ENCODE data around the gene TNF.

The TNF gene

GRCh38 chr6:31543639-31544038, 31.7 kb upstream of the TNF start:
- DNase-seq (ENCODE audit: low read depth in 2 of 2, low spot score in 1 of 2): no peak

DNA sequence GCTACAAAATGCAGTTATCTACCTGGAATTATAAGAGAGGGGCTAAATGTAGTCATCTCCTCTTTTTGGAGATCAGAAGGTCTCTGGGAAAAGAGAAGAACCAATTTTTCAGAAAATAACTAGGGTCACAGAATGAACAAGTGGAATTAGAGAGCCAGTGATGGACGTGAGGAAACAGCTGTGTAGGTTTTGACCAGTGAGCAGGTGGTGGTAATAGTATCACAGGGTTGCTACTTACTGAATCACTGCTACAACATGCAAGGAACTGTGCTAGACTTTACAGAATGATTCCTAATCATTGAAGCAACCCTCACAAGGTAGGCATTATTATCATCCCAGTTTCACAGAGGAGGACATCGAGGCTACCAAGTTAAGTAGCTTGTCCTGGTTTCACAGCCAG, 30.7 kb upstream of the TNF start:
- DNase-seq (ENCODE audit: low read depth in 2 of 2, low spot score in 1 of 2): no peak

DNA sequence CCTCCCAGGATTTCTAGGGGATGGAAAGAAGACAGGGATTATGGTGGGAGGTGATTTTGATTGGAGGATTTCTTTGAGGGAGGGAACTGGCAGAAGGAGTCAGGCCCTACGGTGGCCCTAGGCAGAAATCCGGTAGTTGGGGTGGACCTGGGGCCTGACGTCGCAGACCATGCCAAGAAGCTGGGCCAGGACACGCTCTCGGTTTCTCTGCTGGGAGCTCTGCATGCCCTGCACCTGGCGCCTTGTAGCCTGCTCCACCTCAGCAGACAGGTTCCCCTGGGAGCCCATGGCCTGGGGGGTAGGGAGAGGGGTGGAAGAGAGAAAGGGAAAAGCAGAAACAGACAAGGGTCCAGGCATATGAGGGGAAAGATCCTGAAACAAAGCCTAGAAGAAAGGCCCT, 30.1 kb upstream of the TNF start:
- DNase-seq (ENCODE audit: low read depth in 2 of 2, low spot score in 1 of 2): no peak

DNA sequence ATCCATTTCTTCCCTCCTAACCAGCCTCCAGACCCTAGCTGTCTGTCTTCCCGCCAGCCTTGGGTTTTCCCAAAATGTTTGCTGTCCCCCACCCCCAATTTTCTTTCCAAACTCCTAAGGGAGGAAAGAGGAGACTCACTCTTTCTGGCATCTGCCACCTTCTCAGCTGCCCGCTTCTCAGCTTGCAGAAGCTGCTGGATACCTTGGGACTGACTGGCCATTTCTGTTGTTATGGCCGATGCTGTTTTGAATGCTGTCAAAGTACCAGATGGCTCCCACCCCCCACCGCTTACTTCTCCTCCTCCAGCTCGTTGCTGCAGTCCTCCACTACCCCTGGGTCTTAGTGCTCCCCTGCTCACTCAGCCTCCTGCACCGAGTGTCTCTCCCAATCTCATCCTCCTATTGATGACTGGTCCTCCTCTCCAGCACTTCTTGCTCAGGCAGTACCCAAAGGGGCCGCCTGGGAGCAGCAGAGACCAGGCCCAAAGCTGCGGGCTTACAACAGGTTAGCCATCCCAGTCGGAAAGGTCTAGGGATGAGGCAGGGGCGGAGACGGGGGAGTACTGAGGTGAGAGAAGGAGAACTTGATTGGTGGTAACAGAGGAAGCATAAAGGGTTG, 28.9 kb upstream of the TNF start, which contains the start of gene ATP6V1G2:
TSS of gene ATP6V1G2 (minus strand) at position 270 of the 619 bp plus-strand sequence. CDS start at position 221, 49 bp downstream.
- peak; percentile 52 to 68 for DNase-seq (ENCODE audit: low read depth in 2 of 2, low spot score in 1 of 2)

DNA sequence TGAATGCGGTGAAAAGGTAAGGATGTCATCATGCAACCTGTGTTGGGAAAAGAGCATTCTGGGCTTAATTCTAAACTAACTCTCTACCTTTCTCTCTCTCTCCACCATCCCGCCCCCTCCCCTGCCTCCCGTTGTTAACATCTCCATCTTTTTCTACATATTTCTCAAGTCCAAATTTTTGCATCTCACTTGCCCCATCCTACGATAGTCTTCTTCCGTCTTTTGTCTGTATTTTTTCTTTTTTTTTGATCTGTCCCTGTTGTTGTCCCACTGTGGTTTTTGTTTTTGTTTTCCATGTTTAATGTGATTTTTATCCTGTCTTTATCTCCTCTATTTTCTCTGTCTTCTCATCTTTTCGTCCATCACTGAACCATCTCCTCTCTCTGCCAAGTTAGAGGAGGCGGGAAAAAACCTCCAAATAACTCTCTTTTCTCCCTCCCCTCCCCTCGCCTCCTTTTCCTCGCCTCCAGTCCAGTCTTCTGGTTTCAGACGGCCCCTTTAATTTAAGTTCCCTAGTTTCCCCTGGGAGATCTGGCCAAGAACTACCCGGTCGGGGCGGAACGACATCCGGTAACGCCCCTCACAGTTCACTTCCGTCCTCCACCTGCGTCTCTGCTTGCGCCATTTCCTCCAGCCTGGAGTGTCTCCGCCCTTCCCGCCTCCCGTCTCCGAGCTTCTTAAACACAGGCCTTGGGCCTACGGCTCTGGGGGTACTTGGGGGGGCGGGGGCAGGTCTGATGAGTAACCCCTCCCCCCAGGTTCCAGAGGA, 28.2 kb upstream of the TNF start, which contains the start of gene NFKBIL1:
TSS of gene NFKBIL1 (plus strand) at position 651 of the 769 bp plus-strand sequence. CDS start at position 738, 87 bp downstream.
- peak; percentile 65 to 81 for DNase-seq (ENCODE audit: low read depth in 2 of 2, low spot score in 1 of 2)

- no peak for DNase-seq (ENCODE audit: low read depth in 2 of 2, low spot score in 1 of 2)
Measured at GRCh38 chr6:31547727-31548543, 27.4 kb upstream of the TNF start.

DNA sequence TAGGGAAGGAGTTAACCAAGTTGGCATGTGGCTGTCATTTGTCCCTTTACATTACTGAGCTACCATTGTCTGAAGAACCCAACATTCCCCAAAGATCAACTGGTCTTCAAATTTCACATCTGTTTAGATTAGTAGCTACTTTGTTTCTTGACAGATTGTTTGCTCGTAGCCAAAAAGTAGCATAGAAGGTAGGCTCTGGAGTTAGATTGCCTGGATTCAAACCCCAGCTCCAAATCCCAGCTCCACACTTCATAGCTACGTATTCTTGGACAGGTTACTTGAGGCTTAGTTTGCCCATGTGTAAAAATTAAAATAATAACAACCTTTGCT, 26.9 kb upstream of the TNF start:
- no peak for DNase-seq (ENCODE audit: low read depth in 2 of 2, low spot score in 1 of 2)

GRCh38 chr6:31551371-31551770, 24.0 kb upstream of the TNF start:
- peak in 1 of 2 donors; percentile 43 for DNase-seq (ENCODE audit: low read depth in 2 of 2, low spot score in 1 of 2)

DNA sequence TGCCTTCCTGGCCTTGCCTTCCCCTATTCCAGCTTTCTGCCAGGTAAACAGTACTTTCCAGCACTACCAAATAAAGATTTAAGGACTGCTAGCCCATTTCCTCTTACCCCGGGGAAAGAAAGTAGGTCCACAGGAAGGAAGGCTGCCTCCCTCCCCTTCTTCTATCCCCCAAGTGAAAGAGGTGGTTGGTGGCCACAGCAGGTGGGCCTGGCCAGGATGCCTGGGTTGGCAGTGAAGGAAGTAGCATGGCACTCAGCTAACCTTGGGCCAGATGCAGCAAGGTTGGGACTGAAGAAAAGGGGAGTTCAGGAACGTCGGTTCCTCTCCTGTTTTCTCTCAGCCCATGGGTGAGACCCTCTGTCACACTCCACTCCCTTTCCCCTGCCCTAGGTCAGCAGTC, 19.1 kb upstream of the TNF start:
- no peak for DNase-seq (ENCODE audit: low read depth in 2 of 2, low spot score in 1 of 2)

DNA sequence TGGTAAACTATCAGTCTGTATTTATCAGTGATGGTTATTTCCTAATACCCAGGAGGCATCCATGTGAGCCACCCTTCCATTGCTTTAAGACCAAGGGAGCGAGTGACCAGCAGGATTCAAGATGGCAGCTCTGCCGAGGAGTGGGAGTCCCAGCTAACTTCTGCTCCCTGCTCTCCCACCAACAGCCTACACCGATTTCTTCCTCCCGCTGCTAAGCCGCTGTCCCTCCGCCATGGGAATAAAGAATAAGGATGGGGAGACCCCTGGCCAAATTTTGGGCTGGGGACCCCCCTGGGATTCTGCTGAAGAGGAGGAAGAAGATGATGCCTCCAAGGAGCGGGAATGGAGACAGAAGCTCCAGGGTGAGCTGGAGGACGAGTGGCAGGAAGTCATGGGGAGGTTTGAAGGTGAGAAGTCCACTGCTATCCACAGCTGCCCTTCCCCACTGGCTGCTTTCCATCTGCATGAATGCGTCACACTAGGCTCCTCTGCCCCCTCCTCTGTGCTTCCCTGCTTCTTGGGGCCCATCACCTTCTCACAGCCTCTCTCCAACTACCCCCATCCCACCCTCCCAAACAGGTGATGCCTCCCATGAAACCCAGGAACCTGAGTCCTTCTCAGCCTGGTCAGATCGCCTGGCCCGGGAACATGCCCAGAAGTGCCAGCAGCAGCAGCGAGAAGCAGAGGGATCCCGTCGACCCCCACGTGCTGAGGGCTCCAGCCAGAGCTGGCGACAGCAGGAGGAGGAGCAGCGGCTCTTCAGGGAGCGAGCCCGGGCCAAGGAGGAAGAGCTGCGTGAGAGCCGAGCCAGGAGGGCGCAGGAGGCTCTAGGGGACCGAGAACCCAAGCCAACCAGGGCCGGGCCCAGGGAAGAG, 17.7 kb upstream of the TNF start:
- DNase-seq (ENCODE audit: low read depth in 2 of 2, low spot score in 1 of 2): no peak

- DNase-seq (ENCODE audit: low read depth in 2 of 2, low spot score in 1 of 2): no peak
Measured at GRCh38 chr6:31558318-31558625, 17.1 kb upstream of the TNF start.

GRCh38 chr6:31558631-31559500, 16.5 kb upstream of the TNF start:
- peak in 1 of 2 donors; percentile 46 for DNase-seq (ENCODE audit: low read depth in 2 of 2, low spot score in 1 of 2)

- DNase-seq (ENCODE audit: low read depth in 2 of 2, low spot score in 1 of 2): no peak
Measured at GRCh38 chr6:31559606-31559957, 15.8 kb upstream of the TNF start.

GRCh38 chr6:31559958-31560696, 15.2 kb upstream of the TNF start:
- DNase-seq (ENCODE audit: low read depth in 2 of 2, low spot score in 1 of 2): no peak

DNA sequence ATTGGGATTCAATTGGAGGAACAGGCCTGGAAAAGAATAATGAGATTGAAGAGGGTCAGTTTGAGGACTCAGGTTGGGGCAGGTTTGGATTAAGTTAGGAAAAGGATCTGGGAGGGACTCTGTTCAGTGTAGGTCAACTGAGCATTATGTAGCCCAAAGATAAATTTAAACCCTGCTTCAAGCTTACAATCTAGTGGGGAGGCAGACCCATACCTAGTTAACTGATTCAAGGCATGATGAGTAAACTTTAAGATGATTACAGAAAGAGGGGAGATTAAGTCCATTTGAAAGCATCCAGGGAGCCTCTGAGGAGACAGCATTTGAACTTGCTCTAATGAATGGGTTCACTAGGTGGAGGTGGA, 14.7 kb upstream of the TNF start:
- DNase-seq (ENCODE audit: low read depth in 2 of 2, low spot score in 1 of 2): no peak

- no peak for DNase-seq (ENCODE audit: low read depth in 2 of 2, low spot score in 1 of 2)
Measured at GRCh38 chr6:31567531-31568370, 7.6 kb upstream of the TNF start.

DNA sequence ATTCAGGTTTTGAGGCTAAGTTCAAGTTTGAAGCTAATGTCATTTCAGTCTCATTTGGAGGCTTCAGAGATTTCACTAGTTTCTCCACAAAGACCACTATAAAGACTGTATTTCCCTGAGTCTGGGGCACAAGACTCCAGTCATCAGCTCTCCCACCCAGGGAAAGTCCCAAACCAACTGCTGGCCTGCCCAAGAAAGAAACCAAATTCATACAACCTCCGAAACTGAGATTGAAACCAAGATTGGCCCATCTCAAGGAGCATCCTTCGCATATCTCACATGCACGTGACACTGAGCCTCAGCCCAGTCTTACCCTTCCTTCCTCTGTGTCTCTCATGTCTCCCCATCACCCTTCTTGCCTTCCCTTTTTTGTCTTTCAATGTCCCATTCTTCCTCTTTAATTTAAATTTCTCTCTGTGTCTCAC, 6.8 kb upstream of the TNF start:
- DNase-seq (ENCODE audit: low read depth in 2 of 2, low spot score in 1 of 2): no peak

GRCh38 chr6:31569861-31570536, 5.4 kb upstream of the TNF start:
- DNase-seq (ENCODE audit: low read depth in 2 of 2, low spot score in 1 of 2): no peak

Data from stimulated activated CD8-positive, alpha-beta memory T cell treated with anti-CD3 and anti-CD28 coated beads, Interleukin-4, amount 100 ng/mL, for 1 hour (primary cell).